Measurements from ENCODE around the gene TUFT1. TPM values are rescaled to one million over a fixed set of nuclear protein-coding genes. Genes with fewer than 3 reads are reported as not detected.
A peak's percentile ranks its signal among the peaks of the same experiment; 100 is the strongest.

The TUFT1 gene
- total and polyA plus RNA-seq, 12 donors = 5.5 to 18.5 (median 9.1) TPM

DNA sequence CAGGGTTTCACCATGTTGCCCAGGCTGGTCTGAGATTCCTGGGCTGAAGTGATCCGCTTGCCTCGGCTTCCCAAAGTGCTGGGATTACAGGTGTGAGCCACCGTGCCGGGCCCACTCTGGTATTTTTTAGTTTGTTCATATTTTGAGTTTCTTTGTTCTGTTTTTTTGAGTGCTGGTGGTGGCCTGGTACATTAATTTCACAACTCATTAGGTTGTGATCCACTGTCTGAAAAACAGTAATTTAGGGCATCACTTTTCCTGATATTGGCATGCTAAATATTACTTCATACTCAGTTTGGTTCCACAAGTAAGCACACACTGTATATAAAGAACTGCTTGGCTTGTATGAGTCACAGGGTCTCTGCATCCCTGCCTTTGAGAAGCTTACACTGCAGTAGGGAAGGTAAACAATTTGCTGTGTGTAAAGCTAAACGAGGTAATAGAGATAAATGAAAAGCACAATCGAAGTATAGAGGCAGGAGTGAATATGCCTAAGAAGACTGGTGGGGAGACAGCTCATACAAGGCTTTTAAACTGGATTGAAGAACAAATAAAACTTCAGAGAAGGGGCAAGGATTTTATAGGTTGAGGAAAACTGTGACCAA lies 79.5 kb downstream of the TUFT1 start:
- no peak for DNase-seq
- intact Hi-C loops (cut with DNase I) = no loop called here
- no peaks in the 10 kb centered on the region for H3K27me3 ChIP-seq
- 73 to 80% (median 78%) methylated on average over 6 of the region's 6 CpGs for WGBS, 4 donors
- TF ChIP-seq, protein P1, sequence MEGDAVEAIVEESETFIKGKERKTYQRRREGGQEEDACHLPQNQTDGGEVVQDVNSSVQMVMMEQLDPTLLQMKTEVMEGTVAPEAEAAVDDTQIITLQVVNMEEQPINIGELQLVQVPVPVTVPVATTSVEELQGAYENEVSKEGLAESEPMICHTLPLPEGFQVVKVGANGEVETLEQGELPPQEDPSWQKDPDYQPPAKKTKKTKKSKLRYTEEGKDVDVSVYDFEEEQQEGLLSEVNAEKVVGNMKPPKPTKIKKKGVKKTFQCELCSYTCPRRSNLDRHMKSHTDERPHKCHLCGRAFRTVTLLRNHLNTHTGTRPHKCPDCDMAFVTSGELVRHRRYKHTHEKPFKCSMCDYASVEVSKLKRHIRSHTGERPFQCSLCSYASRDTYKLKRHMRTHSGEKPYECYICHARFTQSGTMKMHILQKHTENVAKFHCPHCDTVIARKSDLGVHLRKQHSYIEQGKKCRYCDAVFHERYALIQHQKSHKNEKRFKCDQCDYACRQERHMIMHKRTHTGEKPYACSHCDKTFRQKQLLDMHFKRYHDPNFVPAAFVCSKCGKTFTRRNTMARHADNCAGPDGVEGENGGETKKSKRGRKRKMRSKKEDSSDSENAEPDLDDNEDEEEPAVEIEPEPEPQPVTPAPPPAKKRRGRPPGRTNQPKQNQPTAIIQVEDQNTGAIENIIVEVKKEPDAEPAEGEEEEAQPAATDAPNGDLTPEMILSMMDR (IDR thresholded peaks at IDR 0.05) = no peak
- no peak for TF ChIP-seq POLR2A (IDR thresholded peaks at IDR 0.05)
- no peaks in the 10 kb centered on the region for H3K36me3 ChIP-seq (replicated peaks in 1 of 2)
- H3K4me1 ChIP-seq (replicated peaks in 1 of 2) = peaks cover 18 to 66% of the 10 kb centered on the region in 2 donors
- no peaks in the 10 kb centered on the region for H3K9me3 ChIP-seq (replicated peaks in 1 of 3)
- no peak overlapping the region for H3K4me3 ChIP-seq
- H3K27ac ChIP-seq = peak overlapping the region in 4 of 5 donors; percentile 8 to 43 (median 26)

DNA sequence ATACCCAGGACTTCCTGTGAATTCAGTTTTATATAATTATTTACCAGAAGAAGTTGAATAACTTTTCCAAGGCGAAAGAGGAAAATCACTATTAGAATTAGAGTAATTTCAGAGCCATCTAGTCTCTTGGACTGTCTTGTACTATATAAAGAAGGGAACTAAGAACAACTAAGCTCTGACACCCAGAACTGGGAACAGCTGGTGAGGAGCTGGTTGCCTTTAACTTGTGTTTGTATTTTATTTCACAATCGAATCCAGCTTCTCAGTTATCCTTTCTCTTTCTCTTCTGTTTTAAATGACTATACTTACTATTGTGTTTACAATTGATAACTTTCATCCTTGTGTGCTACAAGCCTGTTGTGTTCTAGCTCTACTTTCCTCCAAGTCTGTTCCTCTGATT lies 80.2 kb downstream of the TUFT1 start:
- 51 to 57% (median 54%) methylated on average over 2 of the region's 2 CpGs for WGBS, 4 donors
- peaks cover 18 to 61% of the 10 kb centered on the region in 2 donors for H3K4me1 ChIP-seq (replicated peaks in 1 of 2)
- no peak for TF ChIP-seq POLR2A (IDR thresholded peaks at IDR 0.05)
- TF ChIP-seq, protein P1 (IDR thresholded peaks at IDR 0.05) = no peak

DNA sequence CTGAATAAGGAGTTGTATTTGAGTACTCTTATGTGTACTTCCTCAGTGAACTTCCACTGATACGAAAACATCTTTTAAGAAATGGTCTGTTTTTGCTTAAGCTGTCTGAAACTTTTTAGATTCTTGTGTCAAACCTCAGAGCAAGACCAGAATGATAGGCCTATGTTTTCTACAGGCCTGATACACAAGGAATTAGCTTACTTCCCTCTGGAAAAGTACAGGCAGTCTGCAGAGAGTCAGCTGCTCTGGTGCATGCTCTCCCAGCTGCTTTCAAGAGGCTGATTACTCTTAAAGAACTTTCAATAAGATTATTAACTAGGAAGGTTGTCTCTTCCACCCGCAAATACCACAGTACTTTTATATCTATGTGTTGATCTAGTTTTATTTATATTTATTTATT lies 81.2 kb downstream of the TUFT1 start:
- H3K27me3 ChIP-seq = no peaks in the 10 kb centered on the region
- TF ChIP-seq, protein P1 (IDR thresholded peaks at IDR 0.05) = no peak
- TF ChIP-seq POLR2A (IDR thresholded peaks at IDR 0.05) = no peak
- intact Hi-C loops (cut with DNase I) = no loop called here
- H3K27ac ChIP-seq = peak overlapping the region in 4 of 5 donors; percentile 8 to 64 (median 45)
- peaks cover 18 to 52% of the 10 kb centered on the region in 2 donors for H3K4me1 ChIP-seq (replicated peaks in 1 of 2)
- no peaks in the 10 kb centered on the region for H3K9me3 ChIP-seq (replicated peaks in 1 of 3)
- H3K36me3 ChIP-seq (replicated peaks in 1 of 2) = no peaks in the 10 kb centered on the region
- WGBS, 4 donors = 36 to 65% (median 57%) methylated on average over 2 of the region's 2 CpGs
- no peak overlapping the region for H3K4me3 ChIP-seq
- peak in 2 of 7 donors; percentile 40 to 50 for DNase-seq

More for the DNA sequence above, 80.2 kb downstream of the TUFT1 start:
- peak overlapping the region in 1 of 4 donors; percentile 2 for H3K4me3 ChIP-seq
- no peaks in the 10 kb centered on the region for H3K9me3 ChIP-seq (replicated peaks in 1 of 3)
- no peaks in the 10 kb centered on the region for H3K27me3 ChIP-seq
- no peaks in the 10 kb centered on the region for H3K36me3 ChIP-seq (replicated peaks in 1 of 2)
- H3K27ac ChIP-seq = peak overlapping the region in 4 of 5 donors; percentile 8 to 43 (median 26)
- peak in 1 of 7 donors; percentile 16 for DNase-seq
- intact Hi-C loops (cut with DNase I) = no loop called here

DNA sequence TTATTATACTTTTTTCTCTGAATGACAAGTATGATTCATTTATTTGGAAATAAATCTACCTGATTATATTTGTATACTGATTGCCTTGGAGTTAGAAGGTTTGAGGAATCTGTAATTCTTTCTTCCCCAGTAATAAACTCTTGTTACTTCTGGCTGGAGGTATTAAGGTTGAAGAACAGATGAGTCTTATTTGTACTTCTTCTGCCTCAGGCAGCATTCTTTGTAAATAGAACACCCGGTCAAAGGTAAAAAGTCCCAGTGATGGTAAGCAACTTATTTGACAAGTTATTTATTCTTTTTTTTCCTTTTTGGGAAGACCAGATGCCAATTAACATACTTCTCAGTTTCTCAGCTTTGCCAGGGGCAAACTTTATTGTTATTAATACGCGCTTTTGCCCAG lies 84.7 kb downstream of the TUFT1 start:
- no peak for DNase-seq
- Histone ChIP-seq H3K9me3 (replicated peaks in 1 of 3) (no peaks in the 10 kb centered on the region), H3K4me3 (no peak overlapping the region), H3K27ac (no peak overlapping the region), H3K4me1 (replicated peaks in 1 of 2) (peaks cover 16 to 23% of the 10 kb centered on the region in 2 donors), H3K36me3 (replicated peaks in 1 of 2) (no peaks in the 10 kb centered on the region), H3K27me3 (no peaks in the 10 kb centered on the region)
- no peak for TF ChIP-seq POLR2A (IDR thresholded peaks at IDR 0.05)
- TF ChIP-seq, protein P1 (IDR thresholded peaks at IDR 0.05) = no peak
- WGBS, 4 donors = 97 to 99% (median 98%) methylated on average over 3 of the region's 3 CpGs
- intact Hi-C loops (cut with DNase I) = no loop called here
